GM12878 (cell line): ENCODE data around the gene HPS6. TPM values are rescaled to one million over a fixed set of nuclear protein-coding genes. Genes with fewer than 3 reads are reported as not detected.

ENCODE experiments used
- ATAC-seq: fragments of 200-7000 bp; cut with Tn5 transposase; 3 replicates; pipeline ENCODE4 v1.9.1; 2020; ENCODE audit warnings: mild to moderate bottlenecking, moderate library complexity
- BruUV-seq: library from RNA; stranded (reverse); fragments of 400-500 nt; replicated peaks from 2 replicates; lab custom pipeline; 2021; lab: Mats Ljungman, UMichigan
- CTCF ChIA-PET: fragments of 300-600 bp; sonication (Branson Sonifier 250); formaldehyde crosslinking; extraction: SDS; loops from one replicate; lab custom pipeline; 2021; ENCODE audit warnings: inconsistent platforms; lab: Yijun Ruan, JAX
- POLR2A ChIA-PET: fragments of 350-600 bp; formaldehyde crosslinking; extraction: SDS; loops from one replicate; lab custom pipeline; 2021; ENCODE audit warnings: inconsistent platforms; lab: Charles Lee
- RAD21 ChIA-PET: fragments of 300-600 bp; sonication (Branson Sonifier 250); formaldehyde crosslinking; loops from one replicate; lab custom pipeline; 2023; ENCODE audit warnings: antibody characterized with exemption; ENCODE audit not compliant: unreplicated experiment; lab: Charles Lee
- SMC1A ChIA-PET: fragments of 300-600 bp; sonication (Branson Sonifier 250); formaldehyde crosslinking; loops from one replicate; lab custom pipeline; 2023; ENCODE audit not compliant: unreplicated experiment, uncharacterized antibody; lab: Charles Lee
- DNase-seq: peaks from one replicate; pipeline ENCODE4 v3.0.0-alpha.2; 2011; ENCODE audit warnings: low read depth, low spot score
- FAIRE-seq: peaks from 3 replicates; lab custom pipeline; 2011; peaks lifted over from hg19 to GRCh38; lab: Jason Lieb, UNC
- H2AFZ ChIP-seq: 2 replicates; pipeline ENCODE4 v1.6.0; 2011; ENCODE audit warnings: low read depth, low read length, control low read depth; ENCODE audit not compliant: control insufficient read depth
- H3K27ac ChIP-seq: 2 replicates; pipeline ENCODE4 v1.5.1; 2011; ENCODE audit warnings: control low read depth; ENCODE audit not compliant: control insufficient read depth, insufficient read depth
- H3K27me3 ChIP-seq, 2 experiments: replicated peaks in 1 of 2; 2 replicates each; pipeline versions ENCODE4 v1.6.0 to v1.6.1; 2011; ENCODE audit warnings: low read length in 1 of 2; ENCODE audit not compliant: control insufficient read depth in 2 of 2, insufficient read depth in 2 of 2
- H3K36me3 ChIP-seq, 2 experiments: 2 replicates each; pipeline ENCODE4 v1.5.1; 2011; ENCODE audit warnings: low read length in 1 of 2; ENCODE audit not compliant: control insufficient read depth in 2 of 2, insufficient read depth in 2 of 2
- H3K4me1 ChIP-seq: 2 replicates; pipeline ENCODE4 v1.6.1; 2011; ENCODE audit warnings: mild to moderate bottlenecking, low read length, moderate library complexity, mixed read lengths; ENCODE audit not compliant: control insufficient read depth, insufficient read depth
- H3K4me2 ChIP-seq: 2 replicates; pipeline ENCODE4 v1.6.0; 2011; ENCODE audit warnings: control low read depth; ENCODE audit not compliant: control insufficient read depth, insufficient read depth
- H3K4me3 ChIP-seq: fragments of 200-600 bp; sonication (generic); 2 replicates; pipeline ENCODE4 v1.5.1; 2016
- H3K79me2 ChIP-seq: 2 replicates; pipeline ENCODE4 v1.6.0; 2011; ENCODE audit warnings: low read length; ENCODE audit not compliant: control insufficient read depth, insufficient read depth
- H3K9ac ChIP-seq: 2 replicates; pipeline ENCODE4 v1.8.0; 2011; ENCODE audit warnings: low read length, control low read depth, mixed read lengths; ENCODE audit not compliant: control insufficient read depth, insufficient read depth
- H3K9me3 ChIP-seq: replicated peaks from 3 replicates; pipeline ENCODE4 v1.5.1; 2011; ENCODE audit warnings: mild to moderate bottlenecking, low read length; ENCODE audit not compliant: control insufficient read depth, insufficient read depth
- H4K20me1 ChIP-seq: 2 replicates; pipeline ENCODE4 v1.6.0; 2011; ENCODE audit not compliant: control insufficient read depth, insufficient read depth
- CEBPB ChIP-seq, 2 experiments: fragments of 150-350 bp in 1 of 2; IDR thresholded peaks; 2 replicates each; pipeline ENCODE4 v1.6.1; 2012 to 2014; ENCODE audit warnings: low read depth in 2 of 2, low read length in 2 of 2, borderline replicate concordance in 1 of 2, inconsistent platforms in 1 of 2
- CHD4 ChIP-seq: fragments of 200-600 bp; sonication (generic); IDR thresholded peaks from 2 replicates; pipeline ENCODE4 v1.6.1; 2016; ENCODE audit warnings: mild to moderate bottlenecking
- ESRRA ChIP-seq: IDR thresholded peaks from 2 replicates; pipeline ENCODE4 v1.6.1; 2012; ENCODE audit warnings: mild to moderate bottlenecking, low read length, improper control_type of control experiment
- ETV6 ChIP-seq, 2 experiments: fragments of 450-650 bp in 1 of 2; IDR thresholded peaks in 1 of 2; conservative IDR thresholded peaks in 1 of 2; 2 replicates each; pipeline ENCODE4 v1.6.1; 2014; ENCODE audit warnings: antibody characterized with exemption in 1 of 2, borderline replicate concordance in 1 of 2, low read depth in 1 of 2, mild to moderate bottlenecking in 1 of 2, moderate library complexity in 1 of 2
- PRDM15 ChIP-seq: fragments of 450-650 bp; formaldehyde crosslinking; IDR thresholded peaks from 2 replicates; pipeline ENCODE4 v1.4.0; 2020; ENCODE audit warnings: mild to moderate bottlenecking, moderate library complexity
- SP1 ChIP-seq: IDR thresholded peaks from one replicate; pipeline ENCODE4 v1.6.1; 2011; ENCODE audit warnings: low read depth, low read length
- YBX1 ChIP-seq: fragments of 450-650 bp; IDR thresholded peaks from 2 replicates; pipeline ENCODE4 v1.6.1; 2016; ENCODE audit warnings: antibody characterized with exemption
- ZNF24 ChIP-seq: fragments of 450-650 bp; IDR thresholded peaks from 2 replicates; pipeline ENCODE4 v1.6.1; 2017; ENCODE audit warnings: antibody characterized with exemption, mild to moderate bottlenecking
- ZNF592 ChIP-seq: fragments of 450-650 bp; IDR thresholded peaks from 2 replicates; pipeline ENCODE4 v1.6.1; 2017; ENCODE audit warnings: mild to moderate bottlenecking, moderate library complexity
- WGBS: methylation state at CpG from one replicate; pipeline ENCODE4 v1.1.6; 2016; ENCODE audit warnings: low lambda C conversion rate; ENCODE audit not compliant: insufficient replicate concordance, insufficient coverage; ENCODE audit errors: missing lambda C conversion rate; 5-methylcytosine and 5-hydroxymethylcytosine counted together
- in situ Hi-C: fragments of 300-500 bp; cut with MboI; formaldehyde crosslinking; loops from 9 replicates; pipeline ENCODE4 v1.14.3; 2018; ENCODE audit warnings: mixed read lengths
- intact Hi-C: fragments of 100-400 bp; cut with micrococcal nuclease; formaldehyde crosslinking; loops from one replicate; pipeline ENCODE4 v1.14.2; 2022; ENCODE audit not compliant: unreplicated experiment
- polyA plus RNA-seq, 11 experiments: library from polyadenylated mRNA; depleted of rRNA in 4 of 11; unstranded in 6 of 11; stranded (reverse) in 5 of 11; fragments of >200 nt; fragmentation: Nextera tagmentation in 4 of 11; fragmentation: Illumina TruSeq in 1 of 11; extraction: Ambion mirVana in 4 of 11; extraction: Trizol in 1 of 11; gene quantifications; 1 replicate in 1 of 11; 2 replicates in 10 of 11; pipeline versions ENCODE4 v1.2.1 to v1.2.3, GENCODE V29; 2011 to 2016; ENCODE audit warnings: inconsistent platforms in 2 of 11, missing spikeins in 2 of 11, low read depth in 1 of 11
- total RNA-seq, 4 experiments: library from RNA; depleted of rRNA in 3 of 4; stranded (reverse); fragments of >200 nt in 3 of 4; fragmentation: Illumina TruSeq in 1 of 4; extraction: Trizol in 1 of 4; gene quantifications; 2 replicates each; pipeline versions ENCODE4 v1.2.1 to v1.2.3, GENCODE V29; 2013 to 2021
- TF ChIP-seq, protein P1 (sequence below), 3 experiments: IDR thresholded peaks in 2 of 3; conservative IDR thresholded peaks in 1 of 3; 2 replicates each; pipeline ENCODE4 v1.5.1; 2011; ENCODE audit warnings: low read depth in 3 of 3, low read length in 3 of 3, mild to moderate bottlenecking in 3 of 3, control low read depth in 2 of 3, moderate library complexity in 2 of 3, inconsistent platforms in 1 of 3, mixed read lengths in 1 of 3; ENCODE audit not compliant: control insufficient read depth in 2 of 3, insufficient read depth in 1 of 3; ENCODE audit errors: extremely low read depth in 1 of 3
- TF ChIP-seq, protein P2 (sequence below): IDR thresholded peaks from 2 replicates; pipeline ENCODE4 v1.6.1; 2011; ENCODE audit warnings: low read depth, mild to moderate bottlenecking, low read length, moderate library complexity, borderline replicate concordance; ENCODE audit errors: extremely low read depth

Gene HPS6
- total and polyA plus RNA-seq, 10 of the 15 experiments (the other 5 are each of a cell fraction or from before 2014, with no cell fraction given) = 1.4 to 28.0 (median 12.0) TPM

GRCh38 chr10:102027261-102027660 lies 37.9 kb upstream of the HPS6 start:
- SMC1A ChIA-PET = no interaction called here
- no peaks in the 10 kb centered on the region for H3K4me1 ChIP-seq
- 100% methylated on average over 1 of the region's 2 CpGs for WGBS
- H3K79me2 ChIP-seq = no peaks in the 10 kb centered on the region
- H2AFZ ChIP-seq = no peak overlapping the region
- intact Hi-C loops (no loop called here), in situ Hi-C loops (no loop called here)
- POLR2A ChIA-PET = no interaction called here
- no peak overlapping the region for H3K4me2 ChIP-seq
- H3K36me3 ChIP-seq = peaks cover 0 to 9% of the 10 kb centered on the region in 2 experiments; a peak in 3 of 4 replicates
- RAD21 ChIA-PET = interaction anchor here (1.2 kb wide), 1 partner anchor 187 kb away, joined by 3 read pairs; no protein-coding TSS in a partner anchor
- H3K27ac ChIP-seq = no peak overlapping the region
- ATAC-seq = no peak
- no peaks in the 10 kb centered on the region for H4K20me1 ChIP-seq
- CTCF ChIA-PET = interaction anchor here (0.6 to 3.1 kb wide), 3 partner anchors 16 to 192 kb away, joined by 3 to 19 read pairs (median 3); no protein-coding TSS in a partner anchor
- BruUV-seq = no TSS peak
- H3K9me3 ChIP-seq = no peaks in the 10 kb centered on the region
- H3K9ac ChIP-seq = no peak overlapping the region
- no peaks in the 10 kb centered on the region for H3K27me3 ChIP-seq
- FAIRE-seq = no peak
- H3K4me3 ChIP-seq = no peak overlapping the region
- DNase-seq = no peak
- no peak for TF ChIP-seq YBX1
- no peak for TF ChIP-seq CHD4
- no peak for TF ChIP-seq PRDM15 (CRISPR knock-in tag)
- no peak for TF ChIP-seq ESRRA
- TF ChIP-seq, protein P1, sequence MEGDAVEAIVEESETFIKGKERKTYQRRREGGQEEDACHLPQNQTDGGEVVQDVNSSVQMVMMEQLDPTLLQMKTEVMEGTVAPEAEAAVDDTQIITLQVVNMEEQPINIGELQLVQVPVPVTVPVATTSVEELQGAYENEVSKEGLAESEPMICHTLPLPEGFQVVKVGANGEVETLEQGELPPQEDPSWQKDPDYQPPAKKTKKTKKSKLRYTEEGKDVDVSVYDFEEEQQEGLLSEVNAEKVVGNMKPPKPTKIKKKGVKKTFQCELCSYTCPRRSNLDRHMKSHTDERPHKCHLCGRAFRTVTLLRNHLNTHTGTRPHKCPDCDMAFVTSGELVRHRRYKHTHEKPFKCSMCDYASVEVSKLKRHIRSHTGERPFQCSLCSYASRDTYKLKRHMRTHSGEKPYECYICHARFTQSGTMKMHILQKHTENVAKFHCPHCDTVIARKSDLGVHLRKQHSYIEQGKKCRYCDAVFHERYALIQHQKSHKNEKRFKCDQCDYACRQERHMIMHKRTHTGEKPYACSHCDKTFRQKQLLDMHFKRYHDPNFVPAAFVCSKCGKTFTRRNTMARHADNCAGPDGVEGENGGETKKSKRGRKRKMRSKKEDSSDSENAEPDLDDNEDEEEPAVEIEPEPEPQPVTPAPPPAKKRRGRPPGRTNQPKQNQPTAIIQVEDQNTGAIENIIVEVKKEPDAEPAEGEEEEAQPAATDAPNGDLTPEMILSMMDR (IDR thresholded peaks at IDR 0.05 in 2 of 3, conservative IDR thresholded peaks at IDR 0.05 in 1 of 3; ENCODE audit: control insufficient read depth in 2 of 3, extremely low read depth in 1 of 3, insufficient read depth in 1 of 3, low read depth in 3 of 3, low read length in 3 of 3) = no peak
- TF ChIP-seq, protein P2, sequence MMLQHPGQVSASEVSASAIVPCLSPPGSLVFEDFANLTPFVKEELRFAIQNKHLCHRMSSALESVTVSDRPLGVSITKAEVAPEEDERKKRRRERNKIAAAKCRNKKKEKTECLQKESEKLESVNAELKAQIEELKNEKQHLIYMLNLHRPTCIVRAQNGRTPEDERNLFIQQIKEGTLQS = no peak
- no peak for TF ChIP-seq SP1
- no peak for TF ChIP-seq ZNF592
- no peak for TF ChIP-seq ETV6 (conservative IDR thresholded peaks at IDR 0.05 in 1 of 2, IDR thresholded peaks at IDR 0.05 in 1 of 2; ENCODE audit: borderline replicate concordance in 1 of 2, low read depth in 1 of 2)
- TF ChIP-seq CEBPB (IDR thresholded peaks at IDR 0.05; ENCODE audit: borderline replicate concordance in 1 of 2, low read depth in 2 of 2, low read length in 2 of 2) = no peak
- TF ChIP-seq ZNF24 = no peak
